Right lobe of liver (tissue), 6 donors: ENCODE data around the gene PLEKHS1. TPM values are rescaled to one million over a fixed set of nuclear protein-coding genes. Genes with fewer than 3 reads are reported as not detected.

ENCODE experiments used
- ATAC-seq, 4 donors: fragments of 200-7000 bp; cut with Tn5 transposase; one replicate each; pipeline ENCODE4 v1.9.1; 2020; ENCODE audit warnings: mild to moderate bottlenecking in 4 of 4, moderate library complexity in 4 of 4
- DNase-seq, 3 donors: peaks; one replicate each; pipeline ENCODE4 v3.0.0-alpha.2; 2020
- H3K27ac ChIP-seq, 3 donors: fragments of 200-600 bp; one replicate each; pipeline ENCODE4 v1.8.0; 2022
- H3K27me3 ChIP-seq, 2 donors: fragments of 200-600 bp; one replicate each; pipeline ENCODE4 v1.8.0; 2022
- H3K36me3 ChIP-seq, 4 donors: fragments of 200-600 bp; sonication (generic) in 1 of 4; one replicate each; pipeline versions ENCODE4 v1.5.1 to v1.8.0; 2017 to 2022; ENCODE audit warnings: control low read depth in 1 of 4
- H3K4me1 ChIP-seq, 4 donors: fragments of 200-600 bp; sonication (generic) in 1 of 4; one replicate each; pipeline versions ENCODE4 v1.5.1 to v1.8.0; 2017 to 2022; ENCODE audit warnings: control low read depth in 1 of 4
- H3K4me3 ChIP-seq, 3 donors: fragments of 200-600 bp; one replicate each; pipeline ENCODE4 v1.8.0; 2022
- H3K9me3 ChIP-seq, 4 donors: fragments of 200-600 bp; sonication (generic) in 1 of 4; one replicate each; pipeline versions ENCODE4 v1.5.1 to v1.8.0; 2017 to 2022; ENCODE audit warnings: control low read depth in 1 of 4
- CTCF ChIP-seq, 4 donors: fragments of 200-600 bp in 3 of 4; fragments of 450-650 bp in 1 of 4; IDR thresholded peaks; one replicate each; pipeline versions ENCODE4 v1.5.1 to v1.8.0; 2016 to 2022; ENCODE audit warnings: antibody characterized with exemption in 4 of 4, mild to moderate bottlenecking in 2 of 4
- POLR2A ChIP-seq: fragments of 450-650 bp; IDR thresholded peaks from one replicate; pipeline ENCODE4 v1.6.1; 2017; ENCODE audit warnings: antibody characterized with exemption, mild to moderate bottlenecking
- WGBS: methylation state at CpG from one replicate; pipeline ENCODE4 v1.1.6; 2018; ENCODE audit warnings: low coverage, low lambda C conversion rate; ENCODE audit not compliant: insufficient coverage; ENCODE audit errors: missing lambda C conversion rate; 5-methylcytosine and 5-hydroxymethylcytosine counted together
- intact Hi-C, 2 donors: fragments of 100-400 bp; cut with DNase I; formaldehyde crosslinking; loops; one replicate each; pipeline versions ENCODE4 v1.11.2 to v1.14.1; 2022
- long read RNA-seq: library from polyadenylated mRNA; unstranded; transcript quantifications from one replicate; pipeline ENCODE4 v2.0.0, GENCODE V29; 2019
- total RNA-seq, 6 experiments: library from RNA; depleted of rRNA in 2 of 6; stranded (reverse); fragments of >200 nt in 2 of 6; fragmentation: NEBNext Ultra II Directional in 3 of 6; extraction: Animal tissue kit (Norgen Biotek cat#: 25700) in 3 of 6; gene quantifications; one replicate each; pipeline versions ENCODE4 v1.1.0 to v1.2.4, GENCODE V29; 2016 to 2023
- donor health status: DM: no; HTN: yes; CAD: no.
- donor health status: DM: no; HTN: no; CAD: no.
- donor health status: DM: no; HTN: no; CAD: no.
- donor health status: DM: no; HTN: yes; CAD: no.
- donor health status: DM: no; HTN: yes; CAD: no.

The PLEKHS1 gene
- total RNA-seq = not detected
- long read RNA-seq = 0 reads

- H3K36me3 ChIP-seq = no peaks in the 10 kb centered on the region
- H3K27ac ChIP-seq = no peak within 1 kb of the TSS
- 91% methylated on average over 3 of the region's 3 CpGs for WGBS
- ATAC-seq (no peak), DNase-seq (no peak)
- peaks cover 0 to 10% (median 3%) of the 10 kb centered on the region in 4 donors for H3K4me1 ChIP-seq
- H3K9me3 ChIP-seq = no peaks in the 10 kb centered on the region
- no peaks in the 10 kb centered on the region for H3K27me3 ChIP-seq
- H3K4me3 ChIP-seq = no peak within 1 kb of the TSS
- TF ChIP-seq POLR2A (no peak), CTCF (IDR thresholded peaks at IDR 0.05) (no peak)
- intact Hi-C loops = no loop called here
These were observed at the start of gene PLEKHS1 for GRCh38 chr10:113751181-113751732. Gene PLEKHS1 (plus strand): TSS chr10:113751682. CDS start chr10:113755278, 3,596 bp downstream.

- no peaks in the 10 kb centered on the region for H3K9me3 ChIP-seq
- no peaks in the 10 kb centered on the region for H3K4me1 ChIP-seq
- TF ChIP-seq CTCF (IDR thresholded peaks at IDR 0.05) (peak; percentile 39 to 65 (median 59)), POLR2A (no peak)
- DNase-seq (no peak), ATAC-seq (peak in 3 of 4 donors; percentile 53 to 66 (median 54))
- H3K27me3 ChIP-seq = no peaks in the 10 kb centered on the region
- H3K27ac ChIP-seq = no peak overlapping the region
- intact Hi-C loops = loop anchor here in 1 of 2 donors (10.0 kb wide), 1 partner anchor 400 kb away; no protein-coding TSS in a partner anchor
- WGBS = 41% methylated on average over 6 of the region's 6 CpGs
- peaks cover 0 to 3% (median 0%) of the 10 kb centered on the region in 4 donors for H3K36me3 ChIP-seq
- H3K4me3 ChIP-seq = no peak overlapping the region
These were observed 46.7 kb upstream of the PLEKHS1 start for GRCh38 chr10:113704637-113705343.

GRCh38 chr10:113705344-113705652, 46.2 kb upstream of the PLEKHS1 start:
- DNase-seq = no peak
- Histone ChIP-seq H3K27me3 (no peaks in the 10 kb centered on the region), H3K36me3 (peaks cover 0 to 1% (median 0%) of the 10 kb centered on the region in 4 donors), H3K27ac (no peak overlapping the region), H3K4me1 (no peaks in the 10 kb centered on the region), H3K9me3 (no peaks in the 10 kb centered on the region), H3K4me3 (no peak overlapping the region)
- intact Hi-C loops = loop anchor here in 1 of 2 donors (10.0 kb wide), 1 partner anchor 400 kb away; no protein-coding TSS in a partner anchor
- ATAC-seq = no peak
- TF ChIP-seq POLR2A (no peak), CTCF (IDR thresholded peaks at IDR 0.05) (no peak)

GRCh38 chr10:113706623-113707022, 44.9 kb upstream of the PLEKHS1 start:
- Histone ChIP-seq H3K4me1 (no peaks in the 10 kb centered on the region), H3K27ac (no peak overlapping the region), H3K27me3 (no peaks in the 10 kb centered on the region), H3K36me3 (no peaks in the 10 kb centered on the region), H3K4me3 (no peak overlapping the region), H3K9me3 (no peaks in the 10 kb centered on the region)
- DNase-seq (no peak), ATAC-seq (no peak)
- intact Hi-C loops = loop anchor here in 1 of 2 donors (10.0 kb wide), 1 partner anchor 398 kb away; no protein-coding TSS in a partner anchor
- TF ChIP-seq CTCF (IDR thresholded peaks at IDR 0.05) (no peak), POLR2A (no peak)
- WGBS = 41% methylated on average over 5 of the region's 5 CpGs
